GM23338 (cell line): ENCODE data around the gene FMN1. TPM values are rescaled to one million over a fixed set of nuclear protein-coding genes. Genes with fewer than 3 reads are reported as not detected.

ENCODE experiments used
- ATAC-seq: fragments of 200-7000 bp; cut with Tn5 transposase; 3 replicates; pipeline ENCODE4 v1.9.1; 2020
- DNase-seq: peaks from one replicate; pipeline ENCODE4 v3.0.0-alpha.2; 2015; ENCODE audit warnings: low spot score
- H2AFZ ChIP-seq: fragments of 200-600 bp; sonication (generic); 2 replicates; pipeline ENCODE4 v1.8.0; 2016; ENCODE audit warnings: antibody characterized with exemption, mild to moderate bottlenecking, moderate library complexity
- H3F3A ChIP-seq: fragments of 200-600 bp; sonication (generic); replicated peaks from 2 replicates; pipeline ENCODE4 v1.8.0; 2017; ENCODE audit warnings: antibody characterized with exemption, mixed run types, low read depth
- H3K27ac ChIP-seq: fragments of 200-600 bp; sonication (generic); 2 replicates; pipeline ENCODE4 v1.6.1; 2016; ENCODE audit warnings: low read depth
- H3K27me3 ChIP-seq: fragments of 200-600 bp; sonication (generic); 2 replicates; pipeline ENCODE4 v1.8.0; 2016; ENCODE audit warnings: mild to moderate bottlenecking, mixed run types, moderate library complexity; ENCODE audit not compliant: insufficient read depth
- H3K36me3 ChIP-seq: fragments of 200-600 bp; sonication (generic); 2 replicates; pipeline ENCODE4 v1.8.0; 2016; ENCODE audit warnings: mild to moderate bottlenecking; ENCODE audit not compliant: insufficient read depth
- H3K4me1 ChIP-seq: fragments of 200-600 bp; sonication (generic); 2 replicates; pipeline ENCODE4 v1.8.0; 2016; ENCODE audit warnings: mild to moderate bottlenecking, moderate library complexity; ENCODE audit not compliant: insufficient read depth
- H3K4me2 ChIP-seq: fragments of 200-600 bp; sonication (generic); 2 replicates; pipeline ENCODE4 v1.7.1; 2017; ENCODE audit warnings: mixed run types
- H3K4me3 ChIP-seq: fragments of 200-600 bp; sonication (generic); 2 replicates; pipeline ENCODE4 v1.6.1; 2016; ENCODE audit warnings: mixed run types
- H3K79me2 ChIP-seq: fragments of 200-600 bp; sonication (generic); replicated peaks from 2 replicates; pipeline ENCODE4 v1.8.0; 2017; ENCODE audit warnings: mild to moderate bottlenecking; ENCODE audit not compliant: insufficient read depth
- H3K9me2 ChIP-seq: fragments of 200-600 bp; sonication (generic); 2 replicates; pipeline ENCODE4 v1.8.0; 2017; ENCODE audit not compliant: insufficient read depth
- H4K20me1 ChIP-seq: fragments of 200-600 bp; sonication (generic); replicated peaks from 2 replicates; pipeline ENCODE4 v1.8.0; 2017; ENCODE audit warnings: mild to moderate bottlenecking; ENCODE audit not compliant: insufficient read depth
- H3K27ac Mint-ChIP-seq: 2 replicates; pipeline ENCODE4 v1.8.0; 2020; ENCODE audit warnings: inconsistent platforms, mild to moderate bottlenecking, moderate library complexity, mixed read lengths
- H3K27me3 Mint-ChIP-seq: 3 replicates; pipeline ENCODE4 v1.8.0; 2022; ENCODE audit warnings: low read depth, mild to moderate bottlenecking, moderate library complexity, mixed read lengths, inconsistent platforms; ENCODE audit not compliant: insufficient read depth, poor library complexity
- H3K36me3 Mint-ChIP-seq: 3 replicates; pipeline ENCODE4 v1.8.0; 2021; ENCODE audit warnings: low read depth, mild to moderate bottlenecking, inconsistent platforms, moderate library complexity, mixed read lengths
- H3K4me1 Mint-ChIP-seq: 3 replicates; pipeline ENCODE4 v1.8.0; 2020; ENCODE audit warnings: mild to moderate bottlenecking, inconsistent platforms, mixed read lengths
- H3K4me3 Mint-ChIP-seq: 3 replicates; pipeline ENCODE4 v1.8.0; 2021; ENCODE audit warnings: moderate library complexity, mild to moderate bottlenecking, inconsistent platforms, mixed read lengths
- H3K9me3 Mint-ChIP-seq: 3 replicates; pipeline ENCODE4 v1.8.0; 2020; ENCODE audit warnings: moderate library complexity, mild to moderate bottlenecking, inconsistent platforms, mixed read lengths
- CREB1 ChIP-seq: fragments of 250-450 bp; sonication (Bioruptor Pico); IDR thresholded peaks from 2 replicates; pipeline ENCODE4 v1.5.0; 2020; ENCODE audit warnings: low read depth, mild to moderate bottlenecking, moderate library complexity
- CTCF ChIP-seq, 2 experiments: fragments of 200-600 bp in 1 of 2; sonication (generic) in 1 of 2; conservative IDR thresholded peaks; 2 replicates each; pipeline versions ENCODE4 v1.5.1 to v1.6.1; 2016 to 2017; ENCODE audit warnings: antibody characterized with exemption in 2 of 2, low read depth in 2 of 2, mild to moderate bottlenecking in 2 of 2, moderate library complexity in 1 of 2
- ETS1 ChIP-seq: IDR thresholded peaks from 2 replicates; pipeline ENCODE4 v1.6.1; 2016; ENCODE audit warnings: antibody characterized with exemption
- EZH2 ChIP-seq: fragments of 200-600 bp; sonication (generic); IDR thresholded peaks from one replicate; pipeline ENCODE4 v1.8.0; 2017; ENCODE audit warnings: antibody characterized with exemption, mild to moderate bottlenecking, low read depth; ENCODE audit not compliant: unreplicated experiment
- EZH2phosphoT487 ChIP-seq: fragments of 200-600 bp; sonication (generic); IDR thresholded peaks from one replicate; pipeline ENCODE4 v1.8.1; 2018; ENCODE audit warnings: antibody characterized with exemption; ENCODE audit not compliant: unreplicated experiment
- JUNB ChIP-seq: IDR thresholded peaks from one replicate; pipeline ENCODE4 v1.6.1; 2016; ENCODE audit warnings: antibody characterized with exemption; ENCODE audit not compliant: unreplicated experiment
- NANOG ChIP-seq: IDR thresholded peaks from 2 replicates; pipeline ENCODE4 v1.6.1; 2016; ENCODE audit warnings: antibody characterized with exemption, borderline replicate concordance
- POLR2AphosphoS5 ChIP-seq: IDR thresholded peaks from 2 replicates; pipeline ENCODE4 v1.6.1; 2016; ENCODE audit warnings: antibody characterized with exemption, low read depth
- REST ChIP-seq: IDR thresholded peaks from one replicate; pipeline ENCODE4 v1.6.1; 2018; ENCODE audit warnings: antibody characterized with exemption; ENCODE audit not compliant: unreplicated experiment
- STAT1 ChIP-seq: IDR thresholded peaks from one replicate; pipeline ENCODE4 v1.6.1; 2016; ENCODE audit warnings: antibody characterized with exemption; ENCODE audit not compliant: unreplicated experiment
- ZNF114 ChIP-seq: fragments of 250-450 bp; sonication (Bioruptor Pico); IDR thresholded peaks from 2 replicates; pipeline ENCODE4 v1.5.0; 2020; ENCODE audit warnings: mild to moderate bottlenecking, moderate library complexity
- ZNF331 ChIP-seq: fragments of 250-450 bp; sonication (Bioruptor Pico); IDR thresholded peaks from 2 replicates; pipeline ENCODE4 v1.5.0; 2020; ENCODE audit warnings: low read depth, mild to moderate bottlenecking, moderate library complexity
- polyA plus RNA-seq: library from polyadenylated mRNA; unstranded; fragments of >200 nt; fragmentation: Nextera tagmentation; extraction: Ambion mirVana; gene quantifications from 2 replicates; pipeline ENCODE4 v1.2.1, GENCODE V29; 2016
- total RNA-seq: library from RNA; depleted of rRNA; stranded (reverse); fragments of >200 nt; shearing (Covaris generic); gene quantifications from 2 replicates; pipeline ENCODE4 v1.2.3, GENCODE V29; 2014

FMN1 gene
- total and polyA plus RNA-seq, 2 experiments from 2014 or later = 1.2 to 1.6 TPM

GRCh38 chr15:32869776-32870175 is 324.7 kb downstream of the FMN1 start (continued):
- TF ChIP-seq CTCF (conservative IDR thresholded peaks at IDR 0.05; ENCODE audit: low read depth in 2 of 2) (no peak), JUNB (no peak), EZH2phosphoT487 (no peak), POLR2AphosphoS5 (no peak), ZNF331 (CRISPR knock-in tag) (no peak), EZH2 (no peak)

- Histone ChIP-seq H3K27me3 (no peaks in the 10 kb centered on the region), H3F3A (no peaks in the 10 kb centered on the region), H3K4me1 (no peaks in the 10 kb centered on the region), H2AFZ (peak overlapping the region; percentile 59; the same call in 1 of the 2 replicates), H3K79me2 (no peaks in the 10 kb centered on the region), H3K27ac (no peak overlapping the region), H4K20me1 (no peaks in the 10 kb centered on the region), H3K36me3 (no peaks in the 10 kb centered on the region; the same call in 1 of the 2 replicates), H3K4me2 (no peak overlapping the region), H3K9me2 (no peaks in the 10 kb centered on the region; the same call in 1 of the 2 replicates), H3K4me3 (no peak overlapping the region)
- Mint-ChIP-seq H3K27me3 (peaks cover 3% of the 10 kb centered on the region), H3K27ac (no peak overlapping the region), H3K36me3 (no peaks in the 10 kb centered on the region; the same call in 2 of the 3 replicates), H3K4me3 (no peak overlapping the region), H3K4me1 (peaks cover 10% of the 10 kb centered on the region), H3K9me3 (no peaks in the 10 kb centered on the region)
- DNase-seq = no peak
- no peak; the same call in 2 of the 3 replicates for ATAC-seq
- TF ChIP-seq EZH2phosphoT487 = no peak
- TF ChIP-seq ETS1 = no peak
These were observed 327.2 kb downstream of the FMN1 start for GRCh38 chr15:32867313-32867626.

GRCh38 chr15:32866454-32867312 is 327.8 kb downstream of the FMN1 start:
- Mint-ChIP-seq H3K4me3 (no peak overlapping the region), H3K4me1 (peaks cover 14% of the 10 kb centered on the region), H3K9me3 (no peaks in the 10 kb centered on the region), H3K27ac (no peak overlapping the region), H3K27me3 (peaks cover 3% of the 10 kb centered on the region), H3K36me3 (no peaks in the 10 kb centered on the region; the same call in 2 of the 3 replicates)
- DNase-seq (no peak), ATAC-seq (no peak; the same call in 2 of the 3 replicates)
- H3K4me2 ChIP-seq = no peak overlapping the region
- H4K20me1 ChIP-seq = no peaks in the 10 kb centered on the region
- no peaks in the 10 kb centered on the region; the same call in 1 of the 2 replicates for H3K9me2 ChIP-seq
- no peak overlapping the region for H3K4me3 ChIP-seq
- no peak overlapping the region for H3K27ac ChIP-seq
- no peaks in the 10 kb centered on the region for H3K79me2 ChIP-seq
- H3K4me1 ChIP-seq = no peaks in the 10 kb centered on the region
- H3K36me3 ChIP-seq = no peaks in the 10 kb centered on the region; the same call in 1 of the 2 replicates
- H2AFZ ChIP-seq = peak overlapping the region; percentile 59; the same call in 1 of the 2 replicates
- H3K27me3 ChIP-seq = no peaks in the 10 kb centered on the region
- H3F3A ChIP-seq = no peaks in the 10 kb centered on the region
- TF ChIP-seq ETS1 = no peak
- TF ChIP-seq ZNF331 (CRISPR knock-in tag) = no peak
- no peak for TF ChIP-seq EZH2phosphoT487
- TF ChIP-seq CREB1 (CRISPR knock-in tag) = no peak
- TF ChIP-seq REST = no peak
- TF ChIP-seq ZNF114 (CRISPR knock-in tag) = no peak
- TF ChIP-seq EZH2 = no peak
- TF ChIP-seq NANOG = no peak
- no peak for TF ChIP-seq JUNB
- no peak for TF ChIP-seq POLR2AphosphoS5
- TF ChIP-seq STAT1 = no peak
